Measurements from ENCODE around the gene TMEM255A. TPM values are rescaled to one million over a fixed set of nuclear protein-coding genes. Genes with fewer than 3 reads are reported as not detected.

The TMEM255A gene
- total RNA-seq, 4 donors from 2014 or later, result 3.9 to 7.1 (median 6.1) TPM

DNA sequence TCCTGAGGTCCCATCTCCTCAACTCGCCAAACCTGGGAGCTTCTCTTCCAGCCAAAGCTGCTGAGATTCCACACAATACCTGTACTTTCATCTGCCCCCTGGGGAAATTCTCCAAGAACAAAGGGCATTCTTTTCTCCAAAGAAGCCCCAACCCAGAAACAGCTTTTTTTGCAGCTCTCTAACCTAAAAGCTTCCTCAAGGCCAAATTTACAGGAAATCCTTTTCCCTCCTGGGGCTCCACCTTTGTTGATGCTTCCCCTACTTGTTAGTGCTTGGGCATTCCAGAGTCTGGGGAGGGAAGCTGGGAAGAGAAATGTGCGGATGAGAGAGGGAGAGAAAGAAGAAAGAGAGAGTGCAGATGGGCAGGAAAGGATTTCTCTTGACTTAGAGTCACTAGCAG lies 36.3 kb downstream of the TMEM255A start:
- H3K4me3 ChIP-seq, result no peak overlapping the region
- DNase-seq (ENCODE audit: low spot score in 2 of 2), result no peak
- no peaks in the 10 kb centered on the region for H3K4me1 ChIP-seq
- WGBS, 2 donors, result 57 to 63% methylated on average over 2 of the region's 2 CpGs
- no peak overlapping the region for H3K27ac ChIP-seq
- peaks cover 0 to 3% of the 10 kb centered on the region in 2 donors for H3K27me3 ChIP-seq
- no peaks in the 10 kb centered on the region for H3K9me3 ChIP-seq
- no peak for TF ChIP-seq POLR2A (IDR thresholded peaks at IDR 0.05)
- TF ChIP-seq, protein P1, sequence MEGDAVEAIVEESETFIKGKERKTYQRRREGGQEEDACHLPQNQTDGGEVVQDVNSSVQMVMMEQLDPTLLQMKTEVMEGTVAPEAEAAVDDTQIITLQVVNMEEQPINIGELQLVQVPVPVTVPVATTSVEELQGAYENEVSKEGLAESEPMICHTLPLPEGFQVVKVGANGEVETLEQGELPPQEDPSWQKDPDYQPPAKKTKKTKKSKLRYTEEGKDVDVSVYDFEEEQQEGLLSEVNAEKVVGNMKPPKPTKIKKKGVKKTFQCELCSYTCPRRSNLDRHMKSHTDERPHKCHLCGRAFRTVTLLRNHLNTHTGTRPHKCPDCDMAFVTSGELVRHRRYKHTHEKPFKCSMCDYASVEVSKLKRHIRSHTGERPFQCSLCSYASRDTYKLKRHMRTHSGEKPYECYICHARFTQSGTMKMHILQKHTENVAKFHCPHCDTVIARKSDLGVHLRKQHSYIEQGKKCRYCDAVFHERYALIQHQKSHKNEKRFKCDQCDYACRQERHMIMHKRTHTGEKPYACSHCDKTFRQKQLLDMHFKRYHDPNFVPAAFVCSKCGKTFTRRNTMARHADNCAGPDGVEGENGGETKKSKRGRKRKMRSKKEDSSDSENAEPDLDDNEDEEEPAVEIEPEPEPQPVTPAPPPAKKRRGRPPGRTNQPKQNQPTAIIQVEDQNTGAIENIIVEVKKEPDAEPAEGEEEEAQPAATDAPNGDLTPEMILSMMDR (IDR thresholded peaks at IDR 0.05), result no peak
- no peak for TF ChIP-seq EP300 (IDR thresholded peaks at IDR 0.05)
- no peaks in the 10 kb centered on the region for H3K36me3 ChIP-seq

DNA sequence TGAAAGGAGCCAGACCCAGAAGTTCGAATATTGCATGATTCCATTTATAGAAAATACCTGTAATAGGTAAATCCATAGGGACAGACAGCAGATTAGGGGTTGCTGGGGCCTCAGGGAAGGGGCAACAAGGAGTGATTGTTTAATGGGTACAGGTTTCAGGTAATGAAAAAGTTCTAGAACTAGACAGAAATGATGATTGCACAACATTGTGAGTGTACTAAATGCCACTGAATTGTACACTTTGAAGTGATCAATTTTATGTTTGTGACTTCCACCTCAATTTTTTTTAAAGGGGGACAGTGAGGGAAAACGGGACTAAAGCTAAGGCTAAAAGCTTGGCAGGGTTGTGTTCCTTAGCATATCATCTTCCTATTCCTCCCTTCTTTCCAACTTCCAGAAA lies 37.1 kb downstream of the TMEM255A start:
- H3K36me3 ChIP-seq, result no peaks in the 10 kb centered on the region
- H3K4me3 ChIP-seq, result no peak overlapping the region
- peaks cover 0 to 7% (median 0%) of the 10 kb centered on the region in 4 donors for H3K4me1 ChIP-seq
- TF ChIP-seq, protein P1 (IDR thresholded peaks at IDR 0.05), result no peak
- no peak for TF ChIP-seq POLR2A (IDR thresholded peaks at IDR 0.05)
- TF ChIP-seq EP300 (IDR thresholded peaks at IDR 0.05), result no peak
- 51 to 67% methylated on average over 2 of the region's 2 CpGs for WGBS, 2 donors
- peaks cover 0 to 3% of the 10 kb centered on the region in 2 donors for H3K27me3 ChIP-seq
- H3K27ac ChIP-seq, result no peak overlapping the region
- no peak for DNase-seq (ENCODE audit: low spot score in 2 of 2)
- H3K9me3 ChIP-seq, result no peaks in the 10 kb centered on the region

DNA sequence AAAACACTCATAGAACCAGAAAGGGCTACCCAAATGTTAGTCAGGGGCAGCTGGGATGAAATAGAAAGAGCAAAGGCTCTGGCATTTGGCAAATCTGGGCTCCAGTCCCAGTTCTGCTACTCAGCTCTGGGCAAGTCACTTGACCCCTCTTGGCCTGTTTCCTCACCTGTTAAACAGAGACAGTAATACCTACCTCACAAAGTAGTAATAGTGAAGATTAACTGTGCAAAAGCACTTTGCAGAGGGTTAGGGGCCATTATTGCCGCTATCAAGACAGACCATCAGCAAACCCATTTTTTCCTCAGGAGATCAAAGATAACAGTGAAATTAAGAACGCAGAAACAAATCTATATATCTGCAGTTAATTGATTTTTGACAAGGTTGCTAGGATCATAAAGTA lies 40.0 kb downstream of the TMEM255A start:
- Histone ChIP-seq H3K4me1 (peaks cover 0 to 7% (median 0%) of the 10 kb centered on the region in 4 donors), H3K4me3 (no peak overlapping the region), H3K9me3 (no peaks in the 10 kb centered on the region), H3K27me3 (no peaks in the 10 kb centered on the region), H3K27ac (no peak overlapping the region), H3K36me3 (no peaks in the 10 kb centered on the region)
- DNase-seq (ENCODE audit: low spot score in 2 of 2), result no peak
- TF ChIP-seq, protein P1 (IDR thresholded peaks at IDR 0.05), result no peak
- TF ChIP-seq POLR2A (IDR thresholded peaks at IDR 0.05) (no peak), EP300 (IDR thresholded peaks at IDR 0.05) (no peak)
- 67 to 83% methylated on average over 2 of the region's 2 CpGs for WGBS, 2 donors

DNA sequence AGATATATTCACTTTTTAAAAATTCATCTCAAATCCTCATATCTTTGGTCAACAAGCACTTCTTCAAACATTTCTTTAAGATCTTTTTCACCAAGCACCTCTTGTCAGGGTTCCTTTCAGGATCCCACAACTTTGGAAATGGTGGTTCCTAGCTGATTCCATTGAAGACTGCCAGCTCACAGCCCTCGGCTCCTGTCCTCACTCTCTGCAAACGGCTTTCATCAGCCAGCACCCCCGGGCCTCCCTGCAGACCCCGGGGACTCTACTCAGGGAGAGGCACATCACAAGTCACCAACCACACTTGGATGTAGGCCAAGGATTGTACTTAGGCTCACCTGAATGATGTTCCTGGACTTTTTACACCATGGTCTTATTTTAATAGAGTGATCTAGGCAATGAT lies 40.7 kb downstream of the TMEM255A start:
- TF ChIP-seq, protein P1 (IDR thresholded peaks at IDR 0.05), result no peak
- no peak for TF ChIP-seq EP300 (IDR thresholded peaks at IDR 0.05)
- no peak for TF ChIP-seq POLR2A (IDR thresholded peaks at IDR 0.05)
- Histone ChIP-seq H3K4me3 (no peak overlapping the region), H3K9me3 (no peaks in the 10 kb centered on the region), H3K36me3 (no peaks in the 10 kb centered on the region), H3K4me1 (peaks cover 0 to 7% (median 0%) of the 10 kb centered on the region in 4 donors), H3K27me3 (no peaks in the 10 kb centered on the region), H3K27ac (no peak overlapping the region)
- no peak for DNase-seq (ENCODE audit: low spot score in 2 of 2)
- WGBS, 2 donors, result 70 to 74% methylated on average over 3 to 4 of the region's 4 CpGs

DNA sequence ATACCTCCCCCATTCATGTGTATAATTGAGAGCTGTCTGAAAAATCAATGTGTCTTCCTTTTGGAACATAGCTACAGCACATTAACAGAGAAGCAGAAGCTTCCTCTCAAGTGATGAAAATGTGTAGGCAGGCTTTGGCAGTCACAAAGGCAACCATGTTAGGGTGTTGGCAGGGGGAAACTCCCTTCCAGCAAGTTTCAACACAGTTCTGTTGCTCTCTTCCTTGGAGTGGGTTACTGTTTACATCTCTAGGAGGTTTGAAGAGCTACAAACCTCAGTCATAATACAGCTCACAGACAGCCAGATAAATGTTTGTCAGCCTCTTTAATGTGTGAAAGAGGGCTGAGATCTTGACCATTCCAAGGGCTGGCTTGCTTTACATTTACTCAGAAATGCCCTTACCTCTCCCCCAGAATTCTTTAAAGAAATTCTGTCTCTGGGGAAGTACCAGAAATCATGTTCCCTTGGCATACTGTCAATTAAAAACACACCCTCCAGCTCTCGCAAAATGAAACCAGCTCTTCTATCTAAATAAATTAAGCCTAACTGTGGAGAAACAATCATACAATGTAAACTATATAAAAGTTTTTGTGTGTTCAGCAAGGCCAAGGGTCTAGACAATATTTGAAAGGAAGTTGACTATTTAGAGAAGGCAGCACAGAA lies 41.8 kb downstream of the TMEM255A start:
- Histone ChIP-seq H3K4me3 (no peak overlapping the region), H3K9me3 (no peaks in the 10 kb centered on the region), H3K27me3 (no peaks in the 10 kb centered on the region), H3K36me3 (no peaks in the 10 kb centered on the region), H3K4me1 (peaks cover 0 to 7% (median 0%) of the 10 kb centered on the region in 4 donors), H3K27ac (peak overlapping the region in 1 of 4 donors; percentile 50)
- no peak for TF ChIP-seq EP300 (IDR thresholded peaks at IDR 0.05)
- TF ChIP-seq, protein P1 (IDR thresholded peaks at IDR 0.05), result no peak
- TF ChIP-seq POLR2A (IDR thresholded peaks at IDR 0.05), result no peak
- DNase-seq (ENCODE audit: low spot score in 2 of 2), result no peak
- 0 to 38% methylated on average over 1 of the region's 1 CpG for WGBS, 2 donors
